Measurements from ENCODE around the gene PCDH15. TPM values are rescaled to one million over a fixed set of nuclear protein-coding genes. Genes with fewer than 3 reads are reported as not detected.

The PCDH15 gene
- total RNA-seq, 4 donors from 2014 or later = not detected

DNA sequence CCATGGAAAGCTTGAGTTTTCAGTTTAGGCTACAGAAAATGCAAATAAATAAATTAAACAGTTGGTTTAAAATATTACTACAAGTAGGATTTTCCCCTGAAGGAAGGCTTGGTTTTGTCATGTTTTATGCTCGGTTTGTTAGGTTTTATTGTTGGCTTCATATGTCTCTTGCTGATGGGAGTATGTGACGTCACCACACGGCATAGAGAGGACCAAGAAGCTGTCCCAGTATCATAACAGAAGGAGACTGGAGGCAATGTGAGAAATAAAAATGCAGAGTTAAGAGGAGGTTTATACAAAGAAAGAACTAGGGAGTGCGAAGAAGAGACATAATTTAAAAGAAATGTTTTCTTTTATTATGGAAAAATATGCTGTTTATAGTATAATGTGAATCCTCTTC, 24.4 kb downstream of the PCDH15 start:
- Histone ChIP-seq H3K27ac (no peak overlapping the region), H3K9me3 (no peaks in the 10 kb centered on the region), H3K36me3 (no peaks in the 10 kb centered on the region), H3K27me3 (no peaks in the 10 kb centered on the region), H3K4me3 (no peak overlapping the region), H3K4me1 (no peaks in the 10 kb centered on the region)
- TF ChIP-seq, protein P1, sequence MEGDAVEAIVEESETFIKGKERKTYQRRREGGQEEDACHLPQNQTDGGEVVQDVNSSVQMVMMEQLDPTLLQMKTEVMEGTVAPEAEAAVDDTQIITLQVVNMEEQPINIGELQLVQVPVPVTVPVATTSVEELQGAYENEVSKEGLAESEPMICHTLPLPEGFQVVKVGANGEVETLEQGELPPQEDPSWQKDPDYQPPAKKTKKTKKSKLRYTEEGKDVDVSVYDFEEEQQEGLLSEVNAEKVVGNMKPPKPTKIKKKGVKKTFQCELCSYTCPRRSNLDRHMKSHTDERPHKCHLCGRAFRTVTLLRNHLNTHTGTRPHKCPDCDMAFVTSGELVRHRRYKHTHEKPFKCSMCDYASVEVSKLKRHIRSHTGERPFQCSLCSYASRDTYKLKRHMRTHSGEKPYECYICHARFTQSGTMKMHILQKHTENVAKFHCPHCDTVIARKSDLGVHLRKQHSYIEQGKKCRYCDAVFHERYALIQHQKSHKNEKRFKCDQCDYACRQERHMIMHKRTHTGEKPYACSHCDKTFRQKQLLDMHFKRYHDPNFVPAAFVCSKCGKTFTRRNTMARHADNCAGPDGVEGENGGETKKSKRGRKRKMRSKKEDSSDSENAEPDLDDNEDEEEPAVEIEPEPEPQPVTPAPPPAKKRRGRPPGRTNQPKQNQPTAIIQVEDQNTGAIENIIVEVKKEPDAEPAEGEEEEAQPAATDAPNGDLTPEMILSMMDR (IDR thresholded peaks at IDR 0.05) = no peak
- TF ChIP-seq POLR2A (IDR thresholded peaks at IDR 0.05) = no peak
- DNase-seq = no peak

DNA sequence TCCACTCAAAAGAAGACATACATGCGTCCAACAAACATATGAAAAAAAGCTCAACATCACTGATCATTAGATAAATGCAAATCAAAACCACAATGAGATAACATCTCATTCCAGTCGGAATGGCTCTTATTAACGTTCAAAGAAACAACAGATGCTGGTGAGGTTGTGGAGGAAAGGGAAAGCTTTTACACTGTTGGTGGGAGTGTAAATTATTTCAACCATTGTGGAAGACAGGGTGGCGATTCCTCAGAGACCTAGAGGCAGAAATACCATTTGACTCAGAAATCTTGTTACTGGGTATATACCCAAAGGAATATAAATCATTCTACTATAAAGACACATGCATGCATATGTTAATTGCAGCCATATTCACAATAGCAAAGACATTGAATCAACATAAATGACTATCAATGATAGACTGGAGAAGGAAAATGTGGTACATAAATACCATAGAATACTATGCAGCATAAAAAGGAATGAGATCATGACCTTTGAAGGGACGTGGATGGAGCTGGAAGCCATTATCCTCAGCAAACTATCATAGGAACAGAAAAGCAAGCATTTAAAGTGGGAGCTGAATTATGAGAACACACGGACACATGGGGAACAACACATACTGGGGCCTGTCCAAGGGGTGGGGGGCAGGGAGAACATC, 28.4 kb downstream of the PCDH15 start:
- no peaks in the 10 kb centered on the region for H3K9me3 ChIP-seq
- no peak for DNase-seq
- H3K36me3 ChIP-seq = no peaks in the 10 kb centered on the region
- no peak overlapping the region for H3K4me3 ChIP-seq
- TF ChIP-seq, protein P1 (IDR thresholded peaks at IDR 0.05) = no peak
- TF ChIP-seq POLR2A (IDR thresholded peaks at IDR 0.05) = no peak
- H3K27ac ChIP-seq = no peak overlapping the region
- no peaks in the 10 kb centered on the region for H3K4me1 ChIP-seq
- no peaks in the 10 kb centered on the region for H3K27me3 ChIP-seq

DNA sequence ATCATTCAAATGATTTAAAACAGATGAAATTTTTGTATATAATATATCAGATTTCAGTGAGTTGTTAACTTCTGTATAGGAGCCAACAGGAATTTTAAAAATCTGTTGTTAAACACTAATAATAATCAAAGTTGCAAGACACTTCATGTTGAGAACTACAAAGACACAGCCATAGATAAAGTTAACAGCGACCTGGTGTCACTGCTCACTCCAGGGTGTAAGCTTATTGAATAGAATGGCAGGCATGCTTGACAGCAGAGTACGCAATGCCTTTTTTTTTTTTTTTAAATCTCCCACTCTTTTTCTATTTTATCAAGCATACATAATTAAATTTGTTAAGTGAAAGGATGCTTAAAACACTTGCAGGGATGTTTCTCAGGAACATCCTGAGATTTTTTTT, 32.0 kb downstream of the PCDH15 start:
- TF ChIP-seq, protein P1 (IDR thresholded peaks at IDR 0.05) = no peak
- no peak for TF ChIP-seq POLR2A (IDR thresholded peaks at IDR 0.05)
- H3K27ac ChIP-seq = no peak overlapping the region
- H3K36me3 ChIP-seq = no peaks in the 10 kb centered on the region
- no peaks in the 10 kb centered on the region for H3K9me3 ChIP-seq
- DNase-seq = no peak
- no peaks in the 10 kb centered on the region for H3K4me1 ChIP-seq
- no peaks in the 10 kb centered on the region for H3K27me3 ChIP-seq
- H3K4me3 ChIP-seq = no peak overlapping the region

DNA sequence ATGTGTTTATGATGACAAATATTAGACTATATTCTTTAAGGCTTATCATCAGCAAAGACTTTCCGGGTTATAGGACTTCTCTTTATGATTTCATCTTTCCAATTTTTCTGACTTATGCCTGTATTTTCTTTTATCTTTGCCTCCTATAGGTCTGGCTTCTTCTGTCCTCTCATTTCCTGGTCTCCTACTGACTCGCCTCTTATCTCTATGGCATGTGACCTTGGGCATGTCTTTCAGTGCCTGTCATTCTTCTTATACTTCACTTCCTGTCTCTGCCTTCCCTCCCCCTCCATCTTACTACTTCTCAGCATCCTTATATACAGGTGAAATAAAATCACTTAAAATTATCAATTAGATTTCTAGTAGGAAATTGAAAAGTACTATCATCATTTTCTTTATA, 42.2 kb downstream of the PCDH15 start:
- no peaks in the 10 kb centered on the region for H3K4me1 ChIP-seq
- no peaks in the 10 kb centered on the region for H3K36me3 ChIP-seq
- no peak for DNase-seq

DNA sequence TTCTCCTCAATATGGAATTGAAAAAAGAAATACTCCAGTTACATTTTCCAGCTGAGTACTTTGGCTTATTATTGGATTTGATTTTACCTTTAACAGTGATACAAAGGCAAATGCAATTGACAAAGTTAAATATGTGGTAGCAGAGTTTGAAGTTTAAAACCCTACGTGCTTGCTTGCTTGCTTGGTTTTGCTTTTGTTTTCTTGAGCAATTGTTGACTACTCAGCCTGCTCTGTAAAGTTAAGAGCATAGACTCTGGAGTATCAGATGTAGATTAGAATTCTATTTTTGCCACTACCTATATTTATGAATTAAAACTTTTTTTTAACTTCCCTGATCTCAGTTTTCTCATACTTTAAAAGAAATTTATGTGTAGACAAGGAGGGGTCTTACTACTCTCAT, 51.4 kb downstream of the PCDH15 start:
- H3K27ac ChIP-seq = no peak overlapping the region
- no peaks in the 10 kb centered on the region for H3K9me3 ChIP-seq
- no peak overlapping the region for H3K4me3 ChIP-seq
- no peak for DNase-seq
- TF ChIP-seq POLR2A (IDR thresholded peaks at IDR 0.05) = no peak
- TF ChIP-seq, protein P1 (IDR thresholded peaks at IDR 0.05) = no peak
- no peaks in the 10 kb centered on the region for H3K36me3 ChIP-seq
- H3K27me3 ChIP-seq = no peaks in the 10 kb centered on the region
- H3K4me1 ChIP-seq = no peaks in the 10 kb centered on the region

More for the DNA sequence above, 42.2 kb downstream of the PCDH15 start:
- Histone ChIP-seq H3K27ac (no peak overlapping the region), H3K27me3 (no peaks in the 10 kb centered on the region), H3K4me3 (no peak overlapping the region), H3K9me3 (no peaks in the 10 kb centered on the region)
- TF ChIP-seq, protein P1 (IDR thresholded peaks at IDR 0.05) = no peak
- no peak for TF ChIP-seq POLR2A (IDR thresholded peaks at IDR 0.05)

DNA sequence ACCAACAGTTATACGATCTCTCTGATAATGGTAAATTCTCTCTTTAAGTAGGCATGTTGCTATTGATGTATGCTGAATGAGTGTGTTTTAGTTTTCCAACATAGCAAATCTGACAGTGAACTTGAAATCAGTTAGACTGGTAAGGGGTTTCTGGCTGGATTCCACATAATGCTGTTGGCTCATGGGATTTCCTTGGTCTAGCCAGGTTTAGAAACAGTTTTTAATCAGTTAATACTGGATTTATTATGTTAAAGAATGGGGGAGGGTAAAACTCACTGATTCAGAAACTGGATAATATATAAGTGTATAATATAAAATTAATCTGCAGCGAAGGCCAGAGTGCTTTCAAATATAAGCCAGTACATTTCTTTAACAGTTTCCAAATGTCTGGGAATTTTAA, 55.6 kb downstream of the PCDH15 start:
- Histone ChIP-seq H3K9me3 (no peaks in the 10 kb centered on the region), H3K36me3 (no peaks in the 10 kb centered on the region), H3K4me3 (no peak overlapping the region), H3K27me3 (no peaks in the 10 kb centered on the region), H3K27ac (no peak overlapping the region), H3K4me1 (no peaks in the 10 kb centered on the region)
- TF ChIP-seq, protein P1 (IDR thresholded peaks at IDR 0.05) = no peak
- no peak for TF ChIP-seq POLR2A (IDR thresholded peaks at IDR 0.05)
- no peak for DNase-seq
